HepG2 (cell line): ENCODE measurements around the gene CDK2AP2. TPM values are rescaled to one million over a fixed set of nuclear protein-coding genes. Genes with fewer than 3 reads are reported as not detected.

Experiments used
- CBX2 ChIP-seq, 2 experiments: fragments of 200-600 bp in 1 of 2; sonication (generic); formaldehyde crosslinking in 1 of 2; IDR thresholded peaks; 2 replicates each; pipeline versions ENCODE4 v1.7.0 to v1.8.1; 2018 to 2022; ENCODE audit warnings: low read depth in 2 of 2, low read length in 1 of 2, mild to moderate bottlenecking in 1 of 2, missing genetic modification reagents in 1 of 2
- GATA4 ChIP-seq: sonication (generic); IDR thresholded peaks from 2 replicates; pipeline ENCODE4 v1.6.1; 2016; ENCODE audit warnings: antibody characterized with exemption, low read depth, borderline replicate concordance
- GATAD2A ChIP-seq: IDR thresholded peaks from 2 replicates; pipeline ENCODE4 v1.6.1; 2016
- HNF4A ChIP-seq: sonication (generic); formaldehyde crosslinking; IDR thresholded peaks from 2 replicates; pipeline ENCODE4 v1.4.0; 2020; ENCODE audit warnings: missing genetic modification reagents
- HNRNPLL ChIP-seq: fragments of 200-400 bp; formaldehyde crosslinking; IDR thresholded peaks from 2 replicates; pipeline ENCODE4 v1.6.1; 2017; ENCODE audit warnings: mild to moderate bottlenecking, low read depth, low read length; ENCODE audit not compliant: poor library complexity, severe bottlenecking
- KLF6 ChIP-seq: IDR thresholded peaks from 2 replicates; pipeline ENCODE4 v1.8.0; 2016; ENCODE audit warnings: missing biosample characterization, missing genetic modification reagents
- TOE1 ChIP-seq: sonication (generic); formaldehyde crosslinking; IDR thresholded peaks from 2 replicates; pipeline ENCODE4 v1.4.0; 2020; ENCODE audit warnings: mild to moderate bottlenecking, missing genetic modification reagents
- ZEB1 ChIP-seq: IDR thresholded peaks from 2 replicates; pipeline ENCODE4 v1.6.1; 2012; ENCODE audit warnings: mild to moderate bottlenecking, low read depth, inconsistent platforms; ENCODE audit not compliant: insufficient replicate concordance
- ZFP36L1 ChIP-seq: sonication (generic); formaldehyde crosslinking; IDR thresholded peaks from 2 replicates; pipeline ENCODE4 v1.8.0; 2022; ENCODE audit warnings: mild to moderate bottlenecking, missing genetic modification reagents, moderate library complexity
- ZFP37 ChIP-seq: sonication (generic); formaldehyde crosslinking; IDR thresholded peaks from 2 replicates; pipeline ENCODE4 v1.4.0; 2020; ENCODE audit warnings: missing genetic modification reagents, borderline replicate concordance
- ZNF17 ChIP-seq: sonication (generic); formaldehyde crosslinking; IDR thresholded peaks from 2 replicates; pipeline ENCODE4 v1.5.0; 2020; ENCODE audit warnings: mild to moderate bottlenecking, missing genetic modification reagents
- ZNF570 ChIP-seq: sonication (generic); formaldehyde crosslinking; IDR thresholded peaks from 2 replicates; pipeline ENCODE4 v1.4.0; 2020; ENCODE audit warnings: mild to moderate bottlenecking, missing genetic modification reagents, borderline replicate concordance
- ZSCAN31 ChIP-seq: sonication (generic); formaldehyde crosslinking; IDR thresholded peaks from 2 replicates; pipeline ENCODE4 v1.5.0; 2020; ENCODE audit warnings: low read depth, mild to moderate bottlenecking, missing genetic modification reagents
- polyA plus RNA-seq, 8 experiments: library from polyadenylated mRNA; depleted of rRNA in 3 of 8; stranded (reverse) in 7 of 8; unstranded in 1 of 8; fragments of >200 nt; fragmentation: Illumina TruSeq in 4 of 8; extraction: Trizol in 4 of 8; gene quantifications; 2 replicates each; pipeline versions ENCODE4 v1.2.1 to v1.2.3, GENCODE V29; 2011 to 2016; ENCODE audit warnings: low read depth in 4 of 8, missing spikeins in 1 of 8, mixed read lengths in 1 of 8; ENCODE audit not compliant: insufficient read depth in 1 of 8
- total RNA-seq, 5 experiments: library from RNA; depleted of rRNA; stranded (reverse); fragments of >200 nt; fragmentation: Illumina TruSeq; extraction: Trizol; gene quantifications; 2 replicates each; pipeline ENCODE4 v1.2.3, GENCODE V29; 2016; ENCODE audit warnings: low read depth in 1 of 5
- TF ChIP-seq, protein P1 (sequence below): sonication (generic); formaldehyde crosslinking; IDR thresholded peaks from 2 replicates; pipeline ENCODE4 v1.4.0; 2020; ENCODE audit warnings: missing genetic modification reagents
- TF ChIP-seq, protein P2 (sequence below): sonication (generic); formaldehyde crosslinking; IDR thresholded peaks from 2 replicates; pipeline ENCODE4 v1.4.0; 2020; ENCODE audit warnings: missing genetic modification reagents, mild to moderate bottlenecking, borderline replicate concordance
- TF ChIP-seq, protein P3 (sequence below): sonication (generic); formaldehyde crosslinking; IDR thresholded peaks from 2 replicates; pipeline ENCODE4 v1.9.0; 2021; ENCODE audit warnings: missing genetic modification reagents, borderline replicate concordance
- TF ChIP-seq, protein P4 (sequence below): sonication (generic); formaldehyde crosslinking; IDR thresholded peaks from 2 replicates; pipeline ENCODE4 v1.9.0; 2021; ENCODE audit warnings: missing genetic modification reagents, borderline replicate concordance

The CDK2AP2 gene
- total and polyA plus RNA-seq, 2 of the 13 experiments (the other 11 are each of a cell fraction or from before 2014, with no cell fraction given), result 15.0 to 23.2 TPM

DNA sequence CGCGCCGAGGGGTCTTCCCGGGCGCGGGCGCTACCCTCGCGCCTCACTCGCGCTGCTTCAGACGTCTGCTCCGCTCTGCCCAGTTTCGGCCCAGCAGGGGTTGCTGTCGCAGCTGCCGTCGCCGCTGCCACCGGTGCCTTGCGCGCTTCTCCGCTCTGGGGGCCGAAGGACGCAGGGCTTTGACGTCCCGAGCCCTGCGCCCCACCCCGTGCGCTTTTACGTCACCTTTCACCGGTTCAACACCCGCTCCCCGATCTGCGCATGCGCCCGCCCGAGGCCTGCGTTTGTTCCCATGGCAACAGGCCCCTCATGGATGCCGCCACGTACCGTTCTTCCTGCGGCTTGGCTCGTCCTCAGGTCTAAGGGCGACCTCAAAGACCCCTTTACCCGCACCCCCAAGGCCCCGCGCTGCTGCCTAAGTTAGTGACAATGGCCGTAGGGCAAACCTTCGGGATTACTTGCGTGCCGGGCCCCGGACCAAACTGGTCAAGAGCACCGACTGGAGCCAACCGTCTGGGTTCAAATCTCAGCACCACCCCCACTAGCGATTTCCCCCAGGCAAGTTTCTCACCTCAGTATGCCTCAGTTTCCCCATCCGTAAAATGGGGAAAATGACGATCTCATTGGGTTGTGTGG, 642 bp upstream of the CDK2AP2 start (continued):
- TF ChIP-seq, protein P1, sequence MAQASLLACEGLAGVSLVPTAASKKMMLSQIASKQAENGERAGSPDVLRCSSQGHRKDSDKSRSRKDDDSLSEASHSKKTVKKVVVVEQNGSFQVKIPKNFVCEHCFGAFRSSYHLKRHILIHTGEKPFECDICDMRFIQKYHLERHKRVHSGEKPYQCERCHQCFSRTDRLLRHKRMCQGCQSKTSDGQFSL (CRISPR knock-in tag), result no peak
- TF ChIP-seq HNRNPLL (peak; percentile 39), CBX2 (IDR thresholded peaks at IDR 0.05; ENCODE audit: low read depth, low read length) (no peak), CBX2 (CRISPR knock-in tag; IDR thresholded peaks at IDR 0.05; ENCODE audit: low read depth) (no peak), KLF6 (CRISPR knock-in tag) (no peak), TOE1 (no peak), ZNF570 (CRISPR knock-in tag) (no peak), GATAD2A (CRISPR knock-in tag) (no peak), ZNF17 (no peak), ZEB1 (peak; percentile 28), ZFP36L1 (CRISPR knock-in tag) (no peak), GATA4 (no peak), ZSCAN31 (CRISPR knock-in tag) (peak; percentile 49; the same call in 1 of the 2 replicates), HNF4A (no peak), ZFP37 (CRISPR knock-in tag) (peak; percentile 77; the same call in 1 of the 2 replicates)
- TF ChIP-seq, protein P2, sequence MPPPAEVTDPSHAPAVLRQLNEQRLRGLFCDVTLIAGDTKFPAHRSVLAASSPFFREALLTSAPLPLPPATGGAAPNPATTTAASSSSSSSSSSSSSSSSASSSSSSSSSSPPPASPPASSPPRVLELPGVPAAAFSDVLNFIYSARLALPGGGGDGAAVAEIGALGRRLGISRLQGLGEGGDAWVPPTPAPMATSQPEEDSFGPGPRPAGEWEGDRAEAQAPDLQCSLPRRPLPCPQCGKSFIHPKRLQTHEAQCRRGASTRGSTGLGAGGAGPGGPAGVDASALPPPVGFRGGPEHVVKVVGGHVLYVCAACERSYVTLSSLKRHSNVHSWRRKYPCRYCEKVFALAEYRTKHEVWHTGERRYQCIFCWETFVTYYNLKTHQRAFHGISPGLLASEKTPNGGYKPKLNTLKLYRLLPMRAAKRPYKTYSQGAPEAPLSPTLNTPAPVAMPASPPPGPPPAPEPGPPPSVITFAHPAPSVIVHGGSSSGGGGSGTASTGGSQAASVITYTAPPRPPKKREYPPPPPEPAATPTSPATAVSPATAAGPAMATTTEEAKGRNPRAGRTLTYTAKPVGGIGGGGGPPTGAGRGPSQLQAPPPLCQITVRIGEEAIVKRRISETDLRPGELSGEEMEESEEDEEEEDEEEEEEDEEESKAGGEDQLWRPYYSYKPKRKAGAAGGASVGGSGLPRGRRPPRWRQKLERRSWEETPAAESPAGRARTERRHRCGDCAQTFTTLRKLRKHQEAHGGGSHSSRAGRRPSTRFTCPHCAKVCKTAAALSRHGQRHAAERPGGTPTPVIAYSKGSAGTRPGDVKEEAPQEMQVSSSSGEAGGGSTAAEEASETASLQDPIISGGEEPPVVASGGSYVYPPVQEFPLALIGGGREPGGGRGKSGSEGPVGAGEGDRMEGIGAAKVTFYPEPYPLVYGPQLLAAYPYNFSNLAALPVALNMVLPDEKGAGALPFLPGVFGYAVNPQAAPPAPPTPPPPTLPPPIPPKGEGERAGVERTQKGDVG, result no peak
- TF ChIP-seq, protein P3, sequence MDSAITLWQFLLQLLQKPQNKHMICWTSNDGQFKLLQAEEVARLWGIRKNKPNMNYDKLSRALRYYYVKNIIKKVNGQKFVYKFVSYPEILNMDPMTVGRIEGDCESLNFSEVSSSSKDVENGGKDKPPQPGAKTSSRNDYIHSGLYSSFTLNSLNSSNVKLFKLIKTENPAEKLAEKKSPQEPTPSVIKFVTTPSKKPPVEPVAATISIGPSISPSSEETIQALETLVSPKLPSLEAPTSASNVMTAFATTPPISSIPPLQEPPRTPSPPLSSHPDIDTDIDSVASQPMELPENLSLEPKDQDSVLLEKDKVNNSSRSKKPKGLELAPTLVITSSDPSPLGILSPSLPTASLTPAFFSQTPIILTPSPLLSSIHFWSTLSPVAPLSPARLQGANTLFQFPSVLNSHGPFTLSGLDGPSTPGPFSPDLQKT (CRISPR knock-in tag), result no peak
- TF ChIP-seq, protein P4, sequence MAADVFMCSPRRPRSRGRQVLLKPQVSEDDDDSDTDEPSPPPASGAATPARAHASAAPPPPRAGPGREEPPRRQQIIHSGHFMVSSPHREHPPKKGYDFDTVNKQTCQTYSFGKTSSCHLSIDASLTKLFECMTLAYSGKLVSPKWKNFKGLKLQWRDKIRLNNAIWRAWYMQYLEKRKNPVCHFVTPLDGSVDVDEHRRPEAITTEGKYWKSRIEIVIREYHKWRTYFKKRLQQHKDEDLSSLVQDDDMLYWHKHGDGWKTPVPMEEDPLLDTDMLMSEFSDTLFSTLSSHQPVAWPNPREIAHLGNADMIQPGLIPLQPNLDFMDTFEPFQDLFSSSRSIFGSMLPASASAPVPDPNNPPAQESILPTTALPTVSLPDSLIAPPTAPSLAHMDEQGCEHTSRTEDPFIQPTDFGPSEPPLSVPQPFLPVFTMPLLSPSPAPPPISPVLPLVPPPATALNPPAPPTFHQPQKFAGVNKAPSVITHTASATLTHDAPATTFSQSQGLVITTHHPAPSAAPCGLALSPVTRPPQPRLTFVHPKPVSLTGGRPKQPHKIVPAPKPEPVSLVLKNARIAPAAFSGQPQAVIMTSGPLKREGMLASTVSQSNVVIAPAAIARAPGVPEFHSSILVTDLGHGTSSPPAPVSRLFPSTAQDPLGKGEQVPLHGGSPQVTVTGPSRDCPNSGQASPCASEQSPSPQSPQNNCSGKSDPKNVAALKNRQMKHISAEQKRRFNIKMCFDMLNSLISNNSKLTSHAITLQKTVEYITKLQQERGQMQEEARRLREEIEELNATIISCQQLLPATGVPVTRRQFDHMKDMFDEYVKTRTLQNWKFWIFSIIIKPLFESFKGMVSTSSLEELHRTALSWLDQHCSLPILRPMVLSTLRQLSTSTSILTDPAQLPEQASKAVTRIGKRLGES (CRISPR knock-in tag), result no peak
